GM19395 (cell line): ENCODE data around the gene TMEM95.

Source experiments
- ATAC-seq: cut with Tn5 transposase; IDR thresholded peaks from one replicate; pipeline ENCODE4 v1.9.1; 2021; ENCODE audit warnings: mild to moderate bottlenecking, moderate library complexity; ENCODE audit not compliant: unreplicated experiment

The TMEM95 gene

DNA sequence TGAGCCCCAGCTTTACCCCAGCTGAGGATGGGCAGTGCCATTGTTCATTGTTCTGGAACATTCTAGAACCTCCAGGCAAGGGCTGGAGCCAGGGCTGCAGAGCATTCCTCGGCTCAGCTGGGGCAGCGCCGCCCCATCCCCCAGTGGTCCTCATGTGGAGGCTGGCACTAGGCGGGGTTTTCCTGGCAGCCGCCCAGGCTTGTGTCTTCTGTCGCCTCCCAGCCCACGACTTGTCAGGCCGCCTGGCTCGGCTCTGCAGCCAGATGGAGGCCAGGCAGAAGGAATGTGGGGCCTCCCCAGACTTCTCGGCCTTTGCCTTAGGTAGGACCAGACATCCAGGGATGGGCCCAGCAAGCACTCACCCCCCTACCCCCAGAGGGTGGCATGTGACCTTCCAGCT lies at the start of gene TMEM95:
TSS of gene TMEM95 (plus strand) at position 104 of the 400 bp plus-strand sequence. CDS start at position 153, 49 bp downstream.
- ATAC-seq = no peak

- peak; percentile 72 for ATAC-seq
These were observed 47.9 kb upstream of the TMEM95 start, which contains the start of gene EIF5A for GRCh38 chr17:7306911-7307685. EIF5A (plus strand) TSS chr17:7307628; CDS start chr17:7309636, 2,008 bp downstream.

- no peak for ATAC-seq
These were observed 47.0 kb upstream of the TMEM95 start for GRCh38 chr17:7307686-7308624.

DNA sequence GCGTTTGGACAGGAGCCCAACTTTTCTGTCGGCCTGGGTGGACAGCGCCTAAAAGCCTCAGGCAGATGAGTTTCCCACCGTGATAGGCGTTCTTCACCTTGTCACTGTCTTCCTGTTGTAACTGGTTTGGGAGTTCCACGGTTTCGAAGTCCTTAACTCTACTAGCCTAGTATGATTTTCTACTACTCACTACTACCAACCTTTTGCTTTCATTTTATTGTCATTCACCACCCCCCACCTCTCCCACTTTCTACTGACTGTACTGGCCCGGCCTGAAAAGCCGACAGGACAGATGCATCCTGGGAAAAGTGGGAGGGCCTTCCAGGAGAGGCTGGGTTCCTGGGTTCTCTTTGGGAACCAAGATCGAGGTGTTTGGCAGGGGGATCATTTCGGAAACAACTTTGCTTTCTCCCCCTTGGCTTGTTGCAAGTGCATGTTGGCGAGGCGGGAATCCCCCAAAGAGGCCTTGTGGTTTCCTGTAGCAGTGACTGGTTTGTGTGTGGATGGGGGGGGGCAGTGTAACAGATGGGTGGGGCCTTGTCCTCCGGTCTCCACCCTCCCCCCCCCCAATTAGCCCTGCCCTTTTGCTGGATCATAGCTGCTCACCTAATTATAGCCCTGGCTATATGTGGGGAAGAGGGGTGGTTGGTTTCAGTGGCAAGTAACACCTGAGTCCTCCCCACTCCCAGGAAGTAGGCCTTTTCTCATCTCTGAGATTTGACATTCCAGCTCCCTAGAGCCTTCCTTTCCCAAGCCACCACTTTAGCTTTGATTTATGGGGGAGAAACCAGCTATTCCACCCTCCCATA lies 46.1 kb upstream of the TMEM95 start:
- ATAC-seq = no peak

DNA sequence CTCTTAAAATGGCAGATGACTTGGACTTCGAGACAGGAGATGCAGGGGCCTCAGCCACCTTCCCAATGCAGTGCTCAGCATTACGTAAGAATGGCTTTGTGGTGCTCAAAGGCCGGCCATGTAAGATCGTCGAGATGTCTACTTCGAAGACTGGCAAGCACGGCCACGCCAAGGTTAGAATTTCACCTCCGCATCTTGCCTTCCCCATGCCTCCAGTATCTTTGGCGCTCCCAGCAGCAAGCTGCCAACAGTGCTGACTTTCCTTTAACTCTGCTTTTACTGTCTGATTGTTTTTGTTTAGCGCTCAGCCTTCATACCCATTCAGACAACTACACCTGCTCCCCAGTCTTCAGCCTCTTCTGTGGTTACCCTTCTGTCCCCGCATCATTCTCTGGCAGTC lies 45.3 kb upstream of the TMEM95 start:
- ATAC-seq = no peak

DNA sequence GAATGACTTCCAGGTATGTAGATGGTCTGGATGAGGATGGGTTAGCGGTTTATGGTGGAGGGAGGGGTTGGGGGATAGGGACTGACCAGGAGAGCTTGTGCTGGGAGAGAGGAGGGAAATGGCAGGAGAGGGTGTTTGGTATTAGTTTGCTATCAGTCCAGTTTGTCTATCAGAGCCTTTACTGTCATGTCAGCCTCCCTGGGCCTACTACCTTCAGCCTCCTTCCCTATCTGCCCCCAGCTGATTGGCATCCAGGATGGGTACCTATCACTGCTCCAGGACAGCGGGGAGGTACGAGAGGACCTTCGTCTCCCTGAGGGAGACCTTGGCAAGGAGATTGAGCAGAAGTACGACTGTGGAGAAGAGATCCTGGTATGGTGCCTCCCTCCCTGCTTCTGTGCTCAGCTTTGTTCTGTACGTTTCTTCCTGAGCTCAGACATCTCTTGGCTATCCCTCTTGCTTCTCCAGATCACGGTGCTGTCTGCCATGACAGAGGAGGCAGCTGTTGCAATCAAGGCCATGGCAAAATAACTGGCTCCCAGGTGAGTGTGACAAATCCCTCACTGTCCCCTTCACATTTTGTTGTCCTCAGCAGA lies 43.7 kb upstream of the TMEM95 start:
- no peak for ATAC-seq

DNA sequence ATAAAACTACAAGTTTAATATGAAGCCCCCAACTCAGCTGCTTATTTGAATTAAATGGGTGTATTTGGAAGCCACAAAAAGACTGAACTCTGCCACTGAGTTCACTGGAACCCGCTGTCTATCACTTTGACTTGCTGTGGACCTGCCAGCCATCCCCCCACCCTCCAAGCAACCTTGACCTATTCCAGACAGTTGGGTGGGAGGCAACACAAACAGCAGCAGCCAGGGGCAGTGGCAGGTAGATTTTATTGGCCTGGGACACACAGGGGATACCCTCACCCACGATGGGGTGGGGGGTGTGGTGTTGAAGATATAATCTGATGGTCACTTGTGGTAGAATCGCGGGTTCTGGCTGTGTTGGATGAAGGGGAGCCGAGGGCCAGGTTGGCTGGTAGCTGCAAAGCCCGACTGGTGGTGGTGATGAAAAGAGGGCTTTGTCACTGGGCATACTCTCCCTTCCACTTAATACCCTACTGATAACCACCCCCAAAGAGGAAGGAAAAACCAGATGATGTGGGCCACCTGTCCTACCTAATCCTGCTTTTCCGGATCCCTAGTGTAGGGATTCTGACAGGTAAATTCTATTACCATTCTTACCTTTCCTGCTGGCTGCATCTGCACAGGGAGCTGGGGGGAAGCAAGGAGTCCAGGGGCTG lies 42.4 kb upstream of the TMEM95 start:
- no peak for ATAC-seq

GRCh38 chr17:7313088-7313889 lies 41.7 kb upstream of the TMEM95 start:
- ATAC-seq = no peak

GRCh38 chr17:7313890-7314718 lies 40.9 kb upstream of the TMEM95 start:
- no peak for ATAC-seq

DNA sequence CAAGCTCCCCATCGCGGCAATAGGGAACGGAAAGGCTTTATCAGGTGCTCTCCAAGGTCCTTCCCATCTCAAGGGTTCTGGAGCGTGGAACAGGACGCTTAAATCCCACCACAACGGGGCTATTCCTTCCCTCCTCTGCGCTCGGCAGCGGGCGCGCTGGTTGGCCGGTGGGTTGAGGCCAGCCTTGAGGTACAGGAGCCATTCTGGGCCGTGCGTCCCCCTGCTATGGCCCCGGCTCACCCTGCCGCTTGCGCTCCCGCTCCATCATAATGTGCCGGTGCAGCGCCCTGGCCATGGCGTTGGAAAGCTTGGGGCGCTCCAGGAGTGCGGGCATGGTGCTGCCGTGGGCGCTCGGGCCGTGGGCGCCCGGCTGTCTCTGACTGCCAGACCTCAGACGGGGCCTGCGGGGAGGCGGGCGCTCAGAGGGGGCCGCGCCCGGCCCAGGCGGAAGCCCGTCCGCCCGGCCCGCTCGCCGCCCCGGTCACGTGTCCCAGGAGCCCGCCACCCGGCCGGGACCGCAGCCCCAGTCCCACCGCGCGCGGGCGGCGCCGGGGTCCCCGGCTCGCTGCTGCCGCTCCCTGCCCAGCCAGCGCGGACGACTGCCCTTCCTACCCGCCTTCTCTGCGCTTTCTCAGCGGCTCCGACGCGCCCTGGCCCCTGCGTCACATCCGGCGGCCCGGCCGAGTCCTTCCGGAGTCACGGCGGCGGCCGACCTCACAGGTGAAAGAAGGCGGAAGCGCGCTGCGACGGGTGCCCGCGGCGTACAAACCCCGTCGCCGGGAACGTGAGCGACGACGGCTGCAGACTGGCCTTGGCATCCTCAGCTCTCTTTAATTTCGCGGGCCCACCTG lies 40.0 kb upstream of the TMEM95 start, which contains the start of gene GPS2:
TSS of gene GPS2 (minus strand) at position 642 of the 851 bp plus-strand sequence. CDS start at position 334, 308 bp downstream.
- ATAC-seq = peak; percentile 70

DNA sequence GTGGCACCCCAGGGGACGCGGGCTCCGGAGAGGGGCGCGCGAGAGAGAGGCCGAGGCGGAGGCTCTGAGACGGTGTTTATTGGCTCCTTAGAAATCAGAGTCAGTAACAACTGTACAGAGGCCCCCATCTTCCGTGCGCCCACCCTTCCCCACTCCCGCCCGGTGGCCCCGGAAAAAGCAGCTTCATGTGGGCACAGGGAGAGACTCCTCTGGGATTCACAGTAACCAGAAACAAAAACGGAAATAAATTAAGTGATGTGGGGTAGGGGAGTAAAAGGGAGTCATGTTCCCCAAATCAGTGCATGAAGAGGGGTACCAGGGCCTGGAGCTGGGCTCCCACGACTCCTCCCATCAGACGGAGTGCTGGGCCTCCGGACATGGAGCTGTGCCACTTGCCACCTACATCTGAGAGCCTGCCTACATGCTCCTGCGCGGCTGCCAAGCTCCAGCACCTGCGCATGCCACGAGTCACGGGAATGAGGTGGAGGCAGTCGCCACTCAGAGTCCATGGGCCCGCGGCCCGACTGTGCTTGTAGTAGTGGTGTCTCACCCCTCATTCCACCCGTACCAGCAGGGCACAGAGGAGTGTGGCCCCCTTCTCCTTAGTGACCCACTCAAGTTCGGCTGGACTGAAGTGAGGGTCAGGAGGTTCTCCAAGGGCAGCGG lies 39.3 kb upstream of the TMEM95 start:
- ATAC-seq = peak; percentile 19

DNA sequence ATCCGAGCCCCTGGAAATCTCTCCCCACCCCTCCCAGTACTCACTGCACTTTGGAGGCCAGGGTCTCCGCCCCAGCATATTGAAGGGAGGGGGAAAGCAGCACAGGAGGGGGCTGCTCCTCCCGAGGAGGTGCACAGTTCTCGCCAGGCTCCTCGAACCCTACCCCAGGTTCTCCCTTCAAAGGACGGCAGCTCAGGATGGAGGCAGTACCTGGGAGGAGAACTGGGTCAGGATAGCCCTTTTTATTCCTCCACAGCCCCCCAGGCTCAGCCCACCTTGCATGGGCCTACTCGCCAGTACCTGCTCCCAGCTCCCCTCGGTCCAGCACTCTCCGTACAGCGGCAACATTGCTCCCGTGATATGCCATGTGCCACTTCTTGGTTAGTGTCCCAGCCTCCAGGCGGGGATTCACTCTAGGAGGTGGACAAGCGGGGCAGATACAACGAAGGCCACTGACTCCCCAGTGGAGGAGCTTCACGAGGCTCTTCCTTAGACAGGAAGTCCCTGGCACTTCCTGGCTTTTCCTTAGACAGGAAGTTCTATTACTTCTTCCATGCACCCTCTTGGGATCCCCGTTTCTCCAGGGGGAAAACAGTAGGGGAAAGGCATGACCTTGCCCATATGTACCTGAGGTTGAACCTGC lies 37.7 kb upstream of the TMEM95 start:
- ATAC-seq = no peak

DNA sequence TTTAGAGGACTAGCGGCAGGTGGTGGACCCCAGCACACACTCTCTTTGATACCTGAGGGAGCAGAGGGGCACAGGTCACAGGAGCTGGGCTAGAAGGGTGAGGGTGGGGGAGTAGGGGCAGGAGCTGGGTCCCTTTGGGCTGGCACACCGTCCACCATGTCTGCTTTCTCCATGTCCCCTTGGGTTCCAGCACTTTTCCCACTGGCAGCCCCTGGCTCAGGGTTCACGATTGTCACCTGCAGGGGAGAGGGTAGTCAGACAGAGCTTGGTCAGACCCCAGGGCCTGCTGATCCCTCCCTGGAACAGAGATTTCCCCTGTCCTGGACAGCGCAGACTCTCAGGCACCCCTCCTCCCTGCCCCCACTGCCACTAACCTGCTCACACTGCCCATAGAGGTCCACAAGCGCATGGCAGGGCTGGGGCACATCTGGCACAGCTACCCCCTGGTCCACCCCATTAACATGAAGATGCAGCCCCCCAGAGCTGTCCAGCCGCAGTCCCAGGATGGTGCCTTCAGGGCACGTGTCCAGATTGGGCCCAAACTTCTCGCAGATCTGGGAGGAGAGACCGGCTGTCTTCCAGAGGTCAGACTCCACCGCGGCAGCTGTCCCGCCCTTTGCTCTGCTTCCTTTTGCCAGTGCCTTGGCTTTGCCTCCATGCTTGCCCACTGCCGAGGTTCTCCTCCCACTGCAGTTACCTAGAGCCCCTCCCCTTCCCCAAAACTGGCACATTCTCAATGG lies 36.7 kb upstream of the TMEM95 start:
- no peak for ATAC-seq

GRCh38 chr17:7321466-7321865 lies 33.5 kb upstream of the TMEM95 start:
- ATAC-seq = no peak

- no peak for ATAC-seq
These were observed 32.3 kb upstream of the TMEM95 start for GRCh38 chr17:7322520-7323194.
